Esophagus squamous epithelium (tissue), 5 donors: ENCODE data around the gene GPHN. TPM values are rescaled to one million over a fixed set of nuclear protein-coding genes. Genes with fewer than 3 reads are reported as not detected.

Experiments
- DNase-seq: peaks from one replicate; lab custom pipeline; 2025; lab: John Stamatoyannopoulos, UW
- H3K27ac ChIP-seq, 4 donors: fragments of 200-600 bp; sonication (generic); one replicate each; pipeline ENCODE4 v1.5.1; 2016 to 2019; ENCODE audit warnings: mild to moderate bottlenecking in 1 of 4
- H3K27me3 ChIP-seq, 4 donors: fragments of 200-600 bp; sonication (generic); 1 replicate in 3 of 4; 2 replicates in 1 of 4; pipeline versions ENCODE4 v1.5.1 to v1.6.0; 2017 to 2021; ENCODE audit warnings: antibody characterized with exemption in 1 of 4
- H3K36me3 ChIP-seq, 3 donors: fragments of 200-600 bp; sonication (generic); one replicate each; pipeline ENCODE4 v1.5.1; 2016 to 2019
- H3K4me1 ChIP-seq, 3 donors: fragments of 200-600 bp; sonication (generic); one replicate each; pipeline ENCODE4 v1.5.1; 2017 to 2019
- H3K4me3 ChIP-seq, 4 donors: fragments of 200-600 bp; sonication (generic); 1 replicate in 3 of 4; 2 replicates in 1 of 4; pipeline ENCODE4 v1.5.1; 2016 to 2019; ENCODE audit warnings: mild to moderate bottlenecking in 2 of 4, moderate library complexity in 1 of 4
- H3K9me3 ChIP-seq, 3 donors: fragments of 200-600 bp; sonication (generic); one replicate each; pipeline ENCODE4 v1.5.1; 2016 to 2019
- POLR2A ChIP-seq, 4 donors: fragments of 450-650 bp; IDR thresholded peaks; one replicate each; pipeline ENCODE4 v1.6.1; 2017; ENCODE audit warnings: antibody characterized with exemption in 4 of 4, mild to moderate bottlenecking in 4 of 4, moderate library complexity in 3 of 4
- WGBS, 2 donors: methylation state at CpG; one replicate each; pipeline ENCODE4 v1.1.5; 2018; 5-methylcytosine and 5-hydroxymethylcytosine counted together
- intact Hi-C: fragments of 100-400 bp; cut with DNase I; formaldehyde crosslinking; loops from one replicate; pipeline ENCODE4 v1.15.0; 2022
- total RNA-seq, 4 donors: library from RNA; depleted of rRNA; stranded (reverse); fragments of >200 nt; gene quantifications; one replicate each; pipeline ENCODE4 v1.1.0, GENCODE V29; 2016
- TF ChIP-seq, protein P1 (sequence below), 6 experiments: fragments of 450-650 bp in 4 of 6; fragments of 200-600 bp in 2 of 6; sonication (generic) in 2 of 6; IDR thresholded peaks; one replicate each; pipeline ENCODE4 v1.5.1; 2016 to 2019; ENCODE audit warnings: antibody characterized with exemption in 6 of 6, mild to moderate bottlenecking in 4 of 6, moderate library complexity in 4 of 6
- donor health status: DM: yes; HTN: yes; CAD: no.

The GPHN gene
- total RNA-seq: 10 to 100 TPM in 3 of 4 donors, 1 to 10 TPM in 1; 8.3 to 28.4 (median 12.8) TPM

DNA sequence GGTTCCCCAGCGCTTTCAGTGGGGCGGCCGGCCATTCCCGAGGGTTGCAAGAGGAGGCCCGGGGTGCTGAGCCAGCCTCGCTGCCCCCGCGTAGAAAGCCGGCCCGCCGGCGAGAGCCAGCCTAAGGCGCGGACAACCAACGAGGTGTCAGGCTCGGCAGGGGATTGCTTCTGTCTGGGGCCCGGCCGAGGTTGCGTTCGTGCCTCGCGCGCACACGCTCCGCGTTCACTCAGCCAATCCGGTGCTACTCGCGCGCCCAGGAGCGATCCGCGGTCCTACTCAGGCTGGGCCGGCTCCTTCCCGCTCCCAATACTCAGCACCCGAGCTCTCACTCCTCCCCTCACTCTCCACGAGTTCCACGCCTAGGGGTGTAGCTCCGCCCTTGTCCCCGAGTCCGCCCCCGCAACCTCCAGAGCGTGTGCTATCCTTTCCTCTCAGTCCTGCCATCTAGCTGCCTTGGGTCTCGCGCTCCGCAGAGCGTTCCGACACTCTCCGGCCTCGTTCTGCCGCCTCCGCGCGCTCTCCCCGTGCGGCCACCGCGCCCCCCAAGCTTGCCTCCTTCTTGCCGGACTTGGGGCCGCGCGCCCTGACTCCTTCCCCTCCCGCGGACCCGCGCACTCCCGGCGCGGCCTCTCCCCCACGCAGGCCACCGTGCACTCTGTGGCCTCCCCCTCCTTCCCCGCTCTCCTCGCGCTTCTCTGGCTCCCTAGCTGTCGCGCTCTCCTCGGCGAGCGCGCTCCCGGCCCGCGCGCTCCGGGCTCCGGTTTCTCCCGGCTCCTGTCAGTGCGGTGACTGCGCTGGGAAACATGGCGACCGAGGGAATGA lies at the start of gene GPHN:
TSS of gene GPHN (plus strand) at position 426 of the 825 bp plus-strand sequence.
- Histone ChIP-seq H3K36me3 (no peaks in the 10 kb centered on the region), H3K4me1 (peaks cover 0 to 29% (median 9%) of the 10 kb centered on the region in 3 donors), H3K4me3 (peak within 1 kb of the TSS; percentile 84 to 94 (median 89)), H3K9me3 (no peaks in the 10 kb centered on the region), H3K27me3 (no peaks in the 10 kb centered on the region), H3K27ac (peak within 1 kb of the TSS; percentile 88 to 96 (median 92))
- intact Hi-C loops: no loop called here
- TF ChIP-seq, protein P1, sequence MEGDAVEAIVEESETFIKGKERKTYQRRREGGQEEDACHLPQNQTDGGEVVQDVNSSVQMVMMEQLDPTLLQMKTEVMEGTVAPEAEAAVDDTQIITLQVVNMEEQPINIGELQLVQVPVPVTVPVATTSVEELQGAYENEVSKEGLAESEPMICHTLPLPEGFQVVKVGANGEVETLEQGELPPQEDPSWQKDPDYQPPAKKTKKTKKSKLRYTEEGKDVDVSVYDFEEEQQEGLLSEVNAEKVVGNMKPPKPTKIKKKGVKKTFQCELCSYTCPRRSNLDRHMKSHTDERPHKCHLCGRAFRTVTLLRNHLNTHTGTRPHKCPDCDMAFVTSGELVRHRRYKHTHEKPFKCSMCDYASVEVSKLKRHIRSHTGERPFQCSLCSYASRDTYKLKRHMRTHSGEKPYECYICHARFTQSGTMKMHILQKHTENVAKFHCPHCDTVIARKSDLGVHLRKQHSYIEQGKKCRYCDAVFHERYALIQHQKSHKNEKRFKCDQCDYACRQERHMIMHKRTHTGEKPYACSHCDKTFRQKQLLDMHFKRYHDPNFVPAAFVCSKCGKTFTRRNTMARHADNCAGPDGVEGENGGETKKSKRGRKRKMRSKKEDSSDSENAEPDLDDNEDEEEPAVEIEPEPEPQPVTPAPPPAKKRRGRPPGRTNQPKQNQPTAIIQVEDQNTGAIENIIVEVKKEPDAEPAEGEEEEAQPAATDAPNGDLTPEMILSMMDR (IDR thresholded peaks at IDR 0.05): peak; percentile 15 to 55 (median 22)
- peak in 3 of 4 donors; percentile 49 to 82 (median 52) for TF ChIP-seq POLR2A (IDR thresholded peaks at IDR 0.05)
- WGBS, 2 donors: 0 to 1% methylated on average over 46 to 47 of the region's 91 CpGs
- peak; percentile 72 for DNase-seq

DNA sequence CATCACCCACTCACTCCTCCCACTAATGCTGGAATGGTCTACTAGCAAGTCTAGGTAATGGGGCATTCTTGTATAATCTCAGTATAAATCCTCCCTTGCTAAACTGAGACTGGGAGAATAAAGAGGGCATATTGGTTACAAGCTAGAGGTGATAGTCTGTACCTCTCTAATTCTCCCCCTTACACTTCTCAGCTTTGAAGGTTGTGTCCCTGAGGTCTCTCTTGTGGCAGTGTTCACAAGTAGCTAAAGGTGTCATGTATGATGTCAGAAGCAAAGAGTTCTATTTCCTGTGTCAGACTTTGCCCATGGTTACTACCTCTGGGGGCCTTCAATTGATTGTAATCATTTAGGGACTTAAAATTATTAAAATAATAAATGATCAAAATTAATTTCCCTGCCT lies 48.3 kb upstream of the GPHN start:
- Histone ChIP-seq H3K36me3 (no peaks in the 10 kb centered on the region), H3K27ac (no peak overlapping the region), H3K4me3 (no peak overlapping the region), H3K9me3 (no peaks in the 10 kb centered on the region), H3K27me3 (no peaks in the 10 kb centered on the region), H3K4me1 (no peaks in the 10 kb centered on the region)
- no peak for DNase-seq
- intact Hi-C loops: no loop called here
- TF ChIP-seq, protein P1 (IDR thresholded peaks at IDR 0.05): no peak
- TF ChIP-seq POLR2A (IDR thresholded peaks at IDR 0.05): no peak

DNA sequence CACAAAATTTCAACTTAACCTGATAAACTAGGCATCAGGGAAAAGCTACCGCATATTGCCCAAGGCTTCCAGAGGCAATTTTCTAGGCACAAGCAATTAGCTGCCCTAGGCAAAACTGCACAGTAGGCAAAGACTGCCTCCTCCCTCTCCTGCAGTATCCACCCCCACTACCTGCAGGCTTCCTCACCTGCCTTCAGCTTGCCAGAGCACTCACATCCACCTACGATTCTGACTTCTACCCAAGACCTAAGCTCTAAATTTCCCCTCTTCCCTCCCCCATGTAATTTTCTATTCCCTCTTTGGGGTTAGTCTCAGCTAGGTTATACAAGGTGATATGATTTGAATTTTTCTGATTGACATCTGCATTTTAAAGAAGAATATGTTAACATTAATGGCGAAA lies 43.7 kb upstream of the GPHN start:
- DNase-seq: no peak
- Histone ChIP-seq H3K4me1 (no peaks in the 10 kb centered on the region), H3K36me3 (no peaks in the 10 kb centered on the region), H3K27ac (no peak overlapping the region), H3K27me3 (no peaks in the 10 kb centered on the region), H3K4me3 (no peak overlapping the region), H3K9me3 (peaks cover 0 to 3% (median 3%) of the 10 kb centered on the region in 3 donors)
- TF ChIP-seq, protein P1 (IDR thresholded peaks at IDR 0.05): no peak
- no peak for TF ChIP-seq POLR2A (IDR thresholded peaks at IDR 0.05)
- intact Hi-C loops: no loop called here
- 95 to 98% methylated on average over 3 of the region's 3 CpGs for WGBS, 2 donors

DNA sequence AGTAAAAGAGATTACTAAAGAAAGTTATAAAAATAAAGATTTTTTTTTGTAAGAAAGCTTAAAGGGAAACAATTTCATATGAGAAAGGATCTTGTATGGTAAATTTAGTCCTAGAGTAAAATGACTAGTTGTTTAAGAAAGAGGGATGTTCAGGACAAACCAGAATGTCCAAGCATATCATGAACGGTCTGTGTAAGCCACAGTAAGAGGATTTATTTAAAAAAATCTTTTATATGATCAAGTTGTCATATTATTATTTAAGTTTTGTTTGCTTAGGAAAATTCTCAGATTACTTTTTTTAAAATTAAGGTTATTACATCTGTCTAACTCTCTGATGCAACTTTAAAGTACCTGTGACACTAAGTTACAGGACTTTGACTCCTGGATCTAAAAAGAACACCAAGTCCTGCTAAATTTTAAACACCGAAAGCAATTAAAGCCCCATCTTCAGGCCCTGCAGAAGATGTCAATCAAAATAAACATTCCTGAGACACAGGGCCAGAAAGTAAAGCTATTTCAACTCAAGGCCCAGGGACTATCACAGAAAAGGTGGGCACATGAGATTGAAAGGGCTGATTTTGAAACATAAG lies 39.1 kb upstream of the GPHN start:
- Histone ChIP-seq H3K27ac (no peak overlapping the region), H3K27me3 (no peaks in the 10 kb centered on the region), H3K9me3 (peaks cover 0 to 20% (median 3%) of the 10 kb centered on the region in 3 donors), H3K4me1 (no peaks in the 10 kb centered on the region), H3K4me3 (no peak overlapping the region), H3K36me3 (no peaks in the 10 kb centered on the region)
- WGBS, 2 donors: 82 to 87% methylated on average over 2 of the region's 2 CpGs
- no peak for DNase-seq
- intact Hi-C loops: no loop called here
- TF ChIP-seq, protein P1 (IDR thresholded peaks at IDR 0.05): no peak
- TF ChIP-seq POLR2A (IDR thresholded peaks at IDR 0.05): no peak

DNA sequence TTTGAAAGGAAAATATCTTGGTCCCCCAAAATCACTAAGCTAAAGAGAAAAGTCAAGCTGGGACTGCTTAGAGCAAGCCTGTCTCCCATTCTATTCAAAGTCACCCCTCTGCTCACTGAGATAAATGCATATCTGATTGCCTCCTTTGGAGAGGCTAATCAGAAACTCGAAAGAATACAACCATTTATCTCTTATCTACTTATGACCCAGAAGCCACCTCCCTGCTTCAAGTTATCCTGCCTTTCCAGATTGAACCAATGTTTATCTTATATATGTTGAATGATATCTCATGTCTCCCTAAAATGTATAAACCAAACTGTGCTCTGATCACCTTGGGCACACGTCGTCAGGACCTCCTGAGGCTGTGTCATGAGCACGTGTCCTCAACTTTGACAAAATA lies 36.4 kb upstream of the GPHN start:
- Histone ChIP-seq H3K4me1 (no peaks in the 10 kb centered on the region), H3K9me3 (peaks cover 0 to 20% (median 3%) of the 10 kb centered on the region in 3 donors), H3K4me3 (no peak overlapping the region), H3K27ac (no peak overlapping the region), H3K27me3 (no peaks in the 10 kb centered on the region), H3K36me3 (no peaks in the 10 kb centered on the region)
- intact Hi-C loops: no loop called here
- TF ChIP-seq, protein P1 (IDR thresholded peaks at IDR 0.05): no peak
- TF ChIP-seq POLR2A (IDR thresholded peaks at IDR 0.05): no peak
- 80 to 81% methylated on average over 4 of the region's 4 CpGs for WGBS, 2 donors
- no peak for DNase-seq
